Activated naive CD4-positive, alpha-beta T cell treated with anti-CD3 and anti-CD28 coated beads, Interleukin-2, amount 10 ng/mL, durations not matched to agents 7 days and 5 days (primary cell): ENCODE measurements around the gene CLCN2.

ENCODE experiments used
- CTCF ChIA-PET: fragments of 350-600 bp; sonication (Branson Sonifier 250); formaldehyde crosslinking; loops from one replicate; lab custom pipeline; 2021; ENCODE audit warnings: antibody characterized with exemption; lab: Charles Lee
- DNase-seq: peaks from one replicate; pipeline ENCODE4 v3.0.0-alpha.2; 2020
- H3K27ac Mint-ChIP-seq: one replicate; pipeline ENCODE4 v1.8.0; 2021; ENCODE audit warnings: mild to moderate bottlenecking, moderate library complexity, mixed read lengths
- H3K27me3 Mint-ChIP-seq: one replicate; pipeline ENCODE4 v1.8.0; 2021; ENCODE audit warnings: mild to moderate bottlenecking, mixed read lengths
- H3K36me3 Mint-ChIP-seq: one replicate; pipeline ENCODE4 v1.8.0; 2021; ENCODE audit warnings: mixed read lengths
- H3K4me1 Mint-ChIP-seq: one replicate; pipeline ENCODE4 v1.8.0; 2021; ENCODE audit warnings: mixed read lengths
- H3K4me3 Mint-ChIP-seq: one replicate; pipeline ENCODE4 v1.8.0; 2021; ENCODE audit warnings: mild to moderate bottlenecking, moderate library complexity, mixed read lengths
- H3K9me3 Mint-ChIP-seq: one replicate; pipeline ENCODE4 v1.8.0; 2021; ENCODE audit warnings: mixed read lengths

Gene CLCN2

GRCh38 chr3:184338511-184338945 is 22.9 kb downstream of the CLCN2 start:
- Mint-ChIP-seq H3K36me3 (peaks cover 9% of the 10 kb centered on the region), H3K27me3 (peaks cover 10% of the 10 kb centered on the region), H3K4me1 (peaks cover 42% of the 10 kb centered on the region), H3K9me3 (no peaks in the 10 kb centered on the region), H3K4me3 (no peak overlapping the region), H3K27ac (no peak overlapping the region)
- CTCF ChIA-PET = no interaction called here
- DNase-seq = no peak

GRCh38 chr3:184337981-184338380 is 23.4 kb downstream of the CLCN2 start:
- DNase-seq = no peak
- Mint-ChIP-seq H3K27me3 (peaks cover 10% of the 10 kb centered on the region), H3K9me3 (no peaks in the 10 kb centered on the region), H3K4me3 (no peak overlapping the region), H3K27ac (no peak overlapping the region), H3K4me1 (peaks cover 43% of the 10 kb centered on the region), H3K36me3 (peaks cover 14% of the 10 kb centered on the region)
- CTCF ChIA-PET = interaction anchor here (1.6 kb wide), 1 partner anchor 16 kb away, joined by 7 read pairs; no protein-coding TSS in a partner anchor

- H3K4me1 Mint-ChIP-seq = peaks cover 46% of the 10 kb centered on the region
- peak within 1 kb of the TSS; percentile 81 for H3K27ac Mint-ChIP-seq
- DNase-seq = no peak
- peaks cover 21% of the 10 kb centered on the region for H3K36me3 Mint-ChIP-seq
- no peaks in the 10 kb centered on the region for H3K9me3 Mint-ChIP-seq
- CTCF ChIA-PET = interaction anchor here (1.6 kb wide), 1 partner anchor 17 kb away, joined by 7 read pairs; no protein-coding TSS in a partner anchor
- peak within 1 kb of the TSS; percentile 83 for H3K4me3 Mint-ChIP-seq
- peaks cover 10% of the 10 kb centered on the region for H3K27me3 Mint-ChIP-seq
Observed at GRCh38 chr3:184337399-184337714, 24.0 kb downstream of the CLCN2 start, which contains the start of gene FAM131A. Gene FAM131A, plus strand, starts transcription at chr3:184337600. Its CDS starts 31 bp downstream, at chr3:184337631.

- H3K27me3 Mint-ChIP-seq = peaks cover 10% of the 10 kb centered on the region
- H3K9me3 Mint-ChIP-seq = no peaks in the 10 kb centered on the region
- peaks cover 25% of the 10 kb centered on the region for H3K36me3 Mint-ChIP-seq
- peak overlapping the region; percentile 81 for H3K27ac Mint-ChIP-seq
- H3K4me3 Mint-ChIP-seq = peak overlapping the region; percentile 83
- peaks cover 47% of the 10 kb centered on the region for H3K4me1 Mint-ChIP-seq
- CTCF ChIA-PET = interaction anchor here (1.6 kb wide), 1 partner anchor 17 kb away, joined by 7 read pairs; no protein-coding TSS in a partner anchor
- no peak for DNase-seq
Observed at GRCh38 chr3:184336547-184337398, 24.6 kb downstream of the CLCN2 start.

- Mint-ChIP-seq H3K4me1 (peaks cover 42% of the 10 kb centered on the region), H3K36me3 (peaks cover 32% of the 10 kb centered on the region), H3K4me3 (peak overlapping the region; percentile 83), H3K9me3 (no peaks in the 10 kb centered on the region), H3K27me3 (peaks cover 10% of the 10 kb centered on the region), H3K27ac (peak overlapping the region; percentile 89)
- DNase-seq = peak; percentile 90
- CTCF ChIA-PET = no interaction called here
Observed at GRCh38 chr3:184335661-184336546, 25.5 kb downstream of the CLCN2 start.

GRCh38 chr3:184335291-184335660 is 26.1 kb downstream of the CLCN2 start:
- H3K9me3 Mint-ChIP-seq = no peaks in the 10 kb centered on the region

GRCh38 chr3:184334470-184335158 is 26.8 kb downstream of the CLCN2 start:
- CTCF ChIA-PET = no interaction called here
- peak; percentile 48 for DNase-seq
- H3K4me3 Mint-ChIP-seq = peak overlapping the region; percentile 18

More at GRCh38 chr3:184335291-184335660, 26.1 kb downstream of the CLCN2 start:
- H3K27me3 Mint-ChIP-seq = peaks cover 10% of the 10 kb centered on the region
- peak overlapping the region; percentile 83 for H3K4me3 Mint-ChIP-seq
- H3K4me1 Mint-ChIP-seq = peaks cover 38% of the 10 kb centered on the region
- H3K27ac Mint-ChIP-seq = peak overlapping the region; percentile 89
- CTCF ChIA-PET = no interaction called here
- peaks cover 35% of the 10 kb centered on the region for H3K36me3 Mint-ChIP-seq
- no peak for DNase-seq

GRCh38 chr3:184333700-184334099 is 27.7 kb downstream of the CLCN2 start:
- Mint-ChIP-seq H3K36me3 (peaks cover 48% of the 10 kb centered on the region), H3K4me1 (peaks cover 38% of the 10 kb centered on the region), H3K4me3 (no peak overlapping the region), H3K27ac (peak overlapping the region; percentile 91), H3K9me3 (no peaks in the 10 kb centered on the region), H3K27me3 (peaks cover 10% of the 10 kb centered on the region)
- CTCF ChIA-PET = no interaction called here
- DNase-seq = no peak

More at GRCh38 chr3:184334470-184335158, 26.8 kb downstream of the CLCN2 start:
- H3K4me1 Mint-ChIP-seq = peaks cover 38% of the 10 kb centered on the region
- H3K27me3 Mint-ChIP-seq = peaks cover 10% of the 10 kb centered on the region
- H3K9me3 Mint-ChIP-seq = no peaks in the 10 kb centered on the region
- H3K36me3 Mint-ChIP-seq = peaks cover 39% of the 10 kb centered on the region
- H3K27ac Mint-ChIP-seq = peak overlapping the region; percentile 91

- H3K27me3 Mint-ChIP-seq = peaks cover 10% of the 10 kb centered on the region
- H3K4me1 Mint-ChIP-seq = peaks cover 38% of the 10 kb centered on the region
- CTCF ChIA-PET = no interaction called here
- H3K27ac Mint-ChIP-seq = peak overlapping the region; percentile 91
- no peak for DNase-seq
- H3K9me3 Mint-ChIP-seq = no peaks in the 10 kb centered on the region
- peaks cover 53% of the 10 kb centered on the region for H3K36me3 Mint-ChIP-seq
- no peak overlapping the region for H3K4me3 Mint-ChIP-seq
Observed at GRCh38 chr3:184333190-184333589, 28.2 kb downstream of the CLCN2 start.

GRCh38 chr3:184332370-184333090 is 28.9 kb downstream of the CLCN2 start:
- Mint-ChIP-seq H3K36me3 (peaks cover 58% of the 10 kb centered on the region), H3K4me1 (peaks cover 32% of the 10 kb centered on the region), H3K27ac (peak overlapping the region; percentile 53), H3K27me3 (peaks cover 3% of the 10 kb centered on the region), H3K9me3 (no peaks in the 10 kb centered on the region), H3K4me3 (no peak overlapping the region)
- no peak for DNase-seq
- CTCF ChIA-PET = no interaction called here

- Mint-ChIP-seq H3K4me3 (no peak overlapping the region), H3K36me3 (peaks cover 84% of the 10 kb centered on the region), H3K27ac (no peak overlapping the region), H3K9me3 (no peaks in the 10 kb centered on the region), H3K4me1 (peaks cover 4% of the 10 kb centered on the region), H3K27me3 (no peaks in the 10 kb centered on the region)
- DNase-seq = no peak
- CTCF ChIA-PET = interaction anchor here (0.9 kb wide), 1 partner anchor 25 kb away, joined by 4 read pairs; no protein-coding TSS in a partner anchor
Observed at GRCh38 chr3:184328516-184328915, 32.9 kb downstream of the CLCN2 start.

- CTCF ChIA-PET = interaction anchor here (0.6 kb wide), 1 partner anchor 27 kb away, joined by 3 read pairs; no protein-coding TSS in a partner anchor
- Mint-ChIP-seq H3K36me3 (peaks cover 83% of the 10 kb centered on the region), H3K4me3 (no peak overlapping the region), H3K4me1 (no peaks in the 10 kb centered on the region), H3K27ac (no peak overlapping the region), H3K9me3 (no peaks in the 10 kb centered on the region), H3K27me3 (no peaks in the 10 kb centered on the region)
- no peak for DNase-seq
Observed at GRCh38 chr3:184327171-184327570, 34.2 kb downstream of the CLCN2 start.
